Measurements from ENCODE around the gene MTARC2. TPM values are rescaled to one million over a fixed set of nuclear protein-coding genes. Genes with fewer than 3 reads are reported as not detected.
A peak's percentile ranks its signal among the peaks of the same experiment; 100 is the strongest.

The MTARC2 gene
- total and polyA plus RNA-seq, 2 donors = 18.2 to 31.0 TPM

DNA sequence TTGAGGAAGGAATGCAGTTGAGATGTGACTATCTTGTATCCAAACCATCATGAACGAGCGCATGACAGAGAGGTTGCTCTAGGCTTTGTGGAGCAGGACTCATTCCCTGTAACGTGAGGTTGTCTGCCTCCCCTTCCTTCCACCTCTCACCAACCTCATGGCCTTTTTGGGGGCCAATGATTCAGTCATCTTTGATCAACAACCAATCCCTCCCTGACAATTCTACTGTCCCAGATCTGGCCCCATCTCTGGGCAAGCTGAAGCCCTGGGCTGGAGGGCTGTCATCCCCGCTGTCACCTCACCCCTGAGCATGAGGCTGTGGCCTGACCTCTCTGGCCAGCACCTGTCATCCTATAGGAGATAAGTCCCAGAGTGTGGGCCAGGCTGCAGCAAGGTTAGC, 58.3 kb downstream of the MTARC2 start:
- DNase-seq (ENCODE audit: extremely low spot score) = no peak
- Histone ChIP-seq H3K4me1 (ENCODE audit: insufficient read depth) (no peaks in the 10 kb centered on the region), H3K36me3 (ENCODE audit: insufficient read depth) (no peaks in the 10 kb centered on the region), H3K27ac (ENCODE audit: low read depth) (no peak overlapping the region), H3K4me3 (ENCODE audit: low read depth, low read length) (no peak overlapping the region)
- 95% methylated on average over 4 of the region's 4 CpGs for WGBS

DNA sequence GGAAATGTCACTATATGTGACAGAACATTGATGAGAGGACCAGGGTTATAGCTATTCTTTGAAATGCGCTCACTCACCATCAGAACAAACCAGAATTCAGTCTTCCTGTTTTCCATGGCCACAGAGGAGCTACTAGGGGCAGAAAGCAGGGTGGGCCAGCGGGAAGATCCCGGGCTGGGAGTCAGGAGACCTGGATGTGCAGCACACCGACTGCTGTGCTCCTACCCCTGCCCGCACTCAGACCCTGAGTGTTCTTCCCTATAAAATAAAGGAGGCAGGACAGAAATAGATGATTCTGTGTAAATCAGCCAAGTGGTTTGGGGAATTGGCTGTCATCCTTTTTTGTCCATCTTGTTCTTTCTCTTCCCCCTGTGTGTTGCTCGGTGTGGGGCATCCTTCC, 59.6 kb downstream of the MTARC2 start:
- H3K27ac ChIP-seq (ENCODE audit: low read depth) = no peak overlapping the region
- no peaks in the 10 kb centered on the region for H3K36me3 ChIP-seq (ENCODE audit: insufficient read depth)
- no peak for DNase-seq (ENCODE audit: extremely low spot score)
- no peaks in the 10 kb centered on the region for H3K4me1 ChIP-seq (ENCODE audit: insufficient read depth)
- no peak overlapping the region for H3K4me3 ChIP-seq (ENCODE audit: low read depth, low read length)
- 59% methylated on average over 6 of the region's 6 CpGs for WGBS

DNA sequence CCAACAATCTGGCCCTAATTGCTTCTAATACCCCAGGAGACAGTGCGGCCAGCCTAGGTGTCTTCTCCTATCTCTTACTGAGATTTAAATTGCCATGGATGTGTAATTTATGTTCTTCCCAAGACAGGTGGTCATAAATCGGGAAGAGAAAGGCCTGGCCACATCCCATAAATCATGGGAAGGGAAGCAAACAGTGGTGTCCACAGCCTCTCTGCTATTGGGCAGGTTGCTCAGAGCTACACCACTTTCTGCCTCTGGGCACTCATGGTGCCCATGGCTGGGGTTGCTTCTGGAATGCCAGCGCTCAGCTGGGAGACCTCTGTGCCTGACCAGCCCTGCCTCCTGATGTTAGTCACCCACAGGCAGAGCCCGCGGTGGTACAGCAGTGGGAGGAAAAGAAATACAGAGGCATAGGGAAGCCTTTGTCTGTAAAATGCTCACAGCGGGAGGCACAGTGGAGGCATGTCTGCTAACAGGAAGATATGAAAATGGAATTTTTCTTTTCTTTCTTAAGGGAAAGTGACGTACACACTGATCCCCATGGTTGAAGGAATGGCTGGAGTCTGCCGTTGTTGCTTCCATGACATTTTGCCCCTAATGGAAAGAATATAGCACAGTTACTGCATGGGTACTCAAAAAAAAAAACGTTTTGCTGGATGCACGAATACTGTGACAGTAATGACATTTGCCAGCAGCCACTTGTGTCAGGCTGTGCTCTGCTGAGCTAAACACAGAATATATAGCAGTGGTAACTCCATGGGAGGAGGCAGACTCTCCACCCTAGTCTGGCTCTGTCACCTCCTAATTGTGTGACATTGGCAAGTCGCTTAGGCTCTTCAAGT, 60.4 kb downstream of the MTARC2 start:
- WGBS = 59% methylated on average over 11 of the region's 11 CpGs
- H3K36me3 ChIP-seq (ENCODE audit: insufficient read depth) = no peaks in the 10 kb centered on the region
- no peak overlapping the region for H3K4me3 ChIP-seq (ENCODE audit: low read depth, low read length)
- no peaks in the 10 kb centered on the region for H3K4me1 ChIP-seq (ENCODE audit: insufficient read depth)
- no peak for DNase-seq (ENCODE audit: extremely low spot score)
- no peak overlapping the region for H3K27ac ChIP-seq (ENCODE audit: low read depth)

DNA sequence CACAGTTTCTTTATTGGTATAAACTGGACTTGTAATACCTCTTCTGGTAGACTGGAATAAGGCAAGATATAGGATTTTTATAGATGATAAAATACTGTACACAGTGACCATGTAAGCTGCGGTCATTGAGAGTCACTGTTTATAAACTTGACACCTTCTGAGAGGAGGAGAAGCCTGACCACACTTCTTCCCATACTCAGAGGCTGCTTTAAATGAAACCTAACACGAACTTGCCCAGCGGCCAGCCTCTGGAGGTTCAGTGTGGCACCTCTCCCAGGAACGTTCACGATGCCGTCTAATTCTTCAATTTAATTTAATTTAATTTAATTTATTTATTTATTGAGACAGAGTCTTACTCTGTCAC, 61.0 kb downstream of the MTARC2 start:
- H3K27ac ChIP-seq (ENCODE audit: low read depth) = no peak overlapping the region
- H3K36me3 ChIP-seq (ENCODE audit: insufficient read depth) = no peaks in the 10 kb centered on the region
- no peak overlapping the region for H3K4me3 ChIP-seq (ENCODE audit: low read depth, low read length)
- H3K4me1 ChIP-seq (ENCODE audit: insufficient read depth) = no peaks in the 10 kb centered on the region
- 93% methylated on average over 6 of the region's 6 CpGs for WGBS
- DNase-seq (ENCODE audit: extremely low spot score) = no peak

DNA sequence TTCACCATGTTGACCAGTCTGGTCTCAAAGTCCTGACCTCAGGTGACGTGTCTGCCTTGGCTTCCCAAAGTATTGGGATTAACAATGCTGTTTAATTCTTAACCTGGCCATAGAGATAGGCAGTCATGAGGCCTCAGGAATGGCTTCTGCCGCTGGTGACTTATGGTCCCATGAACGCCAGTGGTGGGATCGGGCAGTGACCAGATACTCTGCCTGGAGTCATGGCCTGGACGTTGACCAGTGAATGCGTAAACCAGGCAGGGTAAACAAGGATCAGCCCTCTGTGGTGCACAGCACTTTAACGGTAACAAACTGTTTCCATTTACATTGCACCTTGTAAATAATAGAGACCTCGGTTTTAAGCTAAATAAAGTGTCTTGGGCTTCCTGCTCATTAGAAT, 61.6 kb downstream of the MTARC2 start:
- WGBS = 79% methylated on average over 8 of the region's 8 CpGs

DNA sequence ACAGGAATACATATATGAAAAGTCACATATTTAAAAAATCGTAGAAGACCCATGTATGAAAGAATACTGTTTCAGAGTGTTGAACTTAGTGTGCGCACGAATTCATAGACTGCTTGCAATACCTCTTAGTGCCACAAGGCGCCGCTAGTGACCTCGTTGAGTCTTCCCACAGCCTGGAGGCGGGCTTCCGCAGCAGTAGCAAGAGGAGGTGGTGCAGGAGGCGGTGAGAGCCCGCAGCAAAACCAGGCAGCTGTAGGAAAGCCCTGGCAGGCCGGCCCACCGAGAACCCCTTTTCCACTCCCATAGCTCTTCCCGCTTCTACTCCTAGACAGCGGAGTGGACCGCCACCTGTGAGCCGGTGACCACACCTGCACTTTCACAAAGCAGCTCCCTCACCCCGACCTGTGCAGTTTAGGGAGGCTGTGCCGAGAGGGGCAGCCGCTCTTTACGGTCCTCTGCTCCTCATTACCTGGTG, 62.1 kb downstream of the MTARC2 start:
- H3K4me3 ChIP-seq (ENCODE audit: low read depth, low read length) = no peak overlapping the region
- H3K4me1 ChIP-seq (ENCODE audit: insufficient read depth) = no peaks in the 10 kb centered on the region
- WGBS = 19% methylated on average over 20 of the region's 20 CpGs
- no peaks in the 10 kb centered on the region for H3K36me3 ChIP-seq (ENCODE audit: insufficient read depth)
- H3K27ac ChIP-seq (ENCODE audit: low read depth) = no peak overlapping the region
- no peak for DNase-seq (ENCODE audit: extremely low spot score)

More for the DNA sequence above, 61.6 kb downstream of the MTARC2 start:
- Histone ChIP-seq H3K4me1 (ENCODE audit: insufficient read depth) (no peaks in the 10 kb centered on the region), H3K36me3 (ENCODE audit: insufficient read depth) (no peaks in the 10 kb centered on the region), H3K4me3 (ENCODE audit: low read depth, low read length) (no peak overlapping the region), H3K27ac (ENCODE audit: low read depth) (no peak overlapping the region)
- DNase-seq (ENCODE audit: extremely low spot score) = no peak

DNA sequence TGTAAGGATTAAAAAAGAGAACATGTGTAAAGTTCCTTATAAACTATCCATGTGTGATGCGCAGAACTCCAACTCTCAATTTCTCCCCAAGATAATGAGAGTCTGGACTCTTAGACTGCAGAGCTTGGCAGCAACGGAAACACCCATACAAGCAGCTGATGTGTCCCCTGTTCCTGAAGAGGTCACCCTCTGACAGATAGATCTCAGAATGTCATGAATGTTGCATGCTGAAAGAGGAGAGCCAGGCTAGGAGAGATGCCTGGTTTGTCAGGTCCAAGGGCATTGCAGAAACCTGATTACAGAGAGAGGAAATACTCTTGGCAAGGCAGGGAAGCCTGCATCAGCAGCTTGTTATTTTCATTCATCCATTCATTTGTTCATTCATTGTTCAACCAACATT, 62.8 kb downstream of the MTARC2 start:
- H3K4me3 ChIP-seq (ENCODE audit: low read depth, low read length) = no peak overlapping the region
- no peak overlapping the region for H3K27ac ChIP-seq (ENCODE audit: low read depth)
- no peaks in the 10 kb centered on the region for H3K36me3 ChIP-seq (ENCODE audit: insufficient read depth)
- 65% methylated on average over 2 of the region's 2 CpGs for WGBS
- H3K4me1 ChIP-seq (ENCODE audit: insufficient read depth) = no peaks in the 10 kb centered on the region
- DNase-seq (ENCODE audit: extremely low spot score) = no peak

DNA sequence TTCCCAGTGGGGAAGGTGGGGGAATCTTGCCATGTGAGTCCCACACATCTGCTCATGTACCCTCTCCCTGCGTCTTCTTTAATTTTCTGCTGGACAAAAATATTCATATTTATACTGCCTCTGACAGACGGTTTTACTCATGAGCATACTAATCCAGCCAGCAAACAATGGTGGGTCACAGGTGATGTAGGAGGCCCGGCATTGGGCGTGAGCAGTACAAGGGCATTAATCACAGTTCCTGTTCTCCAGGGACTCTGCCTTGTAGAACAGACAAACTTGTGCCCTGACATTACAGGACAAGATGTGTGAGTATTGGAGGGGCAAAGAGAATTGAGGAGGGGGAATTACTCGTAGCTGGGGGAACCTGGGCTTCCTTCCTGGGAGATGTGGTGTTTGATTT, 63.6 kb downstream of the MTARC2 start:
- WGBS = 92% methylated on average over 5 of the region's 5 CpGs
- Histone ChIP-seq H3K36me3 (ENCODE audit: insufficient read depth) (no peaks in the 10 kb centered on the region), H3K4me3 (ENCODE audit: low read depth, low read length) (no peak overlapping the region), H3K4me1 (ENCODE audit: insufficient read depth) (no peaks in the 10 kb centered on the region), H3K27ac (ENCODE audit: low read depth) (no peak overlapping the region)
- no peak for DNase-seq (ENCODE audit: extremely low spot score)

DNA sequence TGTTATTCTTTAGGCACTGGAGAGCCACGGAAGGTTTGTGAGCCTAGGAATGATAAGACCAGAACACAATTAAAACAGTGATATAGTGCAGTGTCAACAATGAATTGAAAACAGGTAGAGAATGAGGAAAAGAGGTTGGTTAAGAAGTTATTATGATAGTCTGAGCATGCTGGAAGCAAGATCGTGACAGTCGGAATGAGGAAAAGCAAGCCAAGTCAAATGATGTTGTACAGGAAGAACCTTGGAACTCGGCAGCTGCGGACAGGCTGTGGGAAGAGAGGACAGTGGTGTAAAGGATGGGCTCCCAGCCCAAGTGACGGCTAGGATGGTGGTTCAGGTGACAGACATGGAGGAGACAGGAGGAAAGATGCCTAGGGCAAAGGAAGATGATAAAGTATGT, 64.2 kb downstream of the MTARC2 start:
- no peak for DNase-seq (ENCODE audit: extremely low spot score)
- WGBS = 68% methylated on average over 6 of the region's 6 CpGs
- Histone ChIP-seq H3K4me1 (ENCODE audit: insufficient read depth) (no peaks in the 10 kb centered on the region), H3K27ac (ENCODE audit: low read depth) (no peak overlapping the region), H3K36me3 (ENCODE audit: insufficient read depth) (no peaks in the 10 kb centered on the region), H3K4me3 (ENCODE audit: low read depth, low read length) (no peak overlapping the region)

DNA sequence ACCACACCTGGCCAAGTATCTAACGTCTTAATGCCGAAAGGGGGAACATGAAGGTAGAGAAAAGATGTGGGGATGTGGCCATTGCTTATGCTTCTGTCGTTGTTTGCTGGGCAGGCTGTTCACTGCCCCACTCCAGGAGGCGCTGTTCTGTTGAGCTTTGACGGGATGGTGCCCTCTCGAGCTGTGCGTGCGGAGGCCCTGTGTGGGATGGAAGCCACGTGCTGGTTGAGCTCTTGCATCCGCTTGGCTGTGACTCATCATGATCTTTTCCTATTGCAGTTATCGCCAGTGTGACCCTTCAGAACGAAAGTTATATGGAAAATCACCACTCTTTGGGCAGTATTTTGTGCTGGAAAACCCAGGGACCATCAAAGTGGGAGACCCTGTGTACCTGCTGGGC, 64.9 kb downstream of the MTARC2 start:
- H3K4me3 ChIP-seq (ENCODE audit: low read depth, low read length) = no peak overlapping the region
- DNase-seq (ENCODE audit: extremely low spot score) = no peak
- no peak overlapping the region for H3K27ac ChIP-seq (ENCODE audit: low read depth)
- H3K4me1 ChIP-seq (ENCODE audit: insufficient read depth) = no peaks in the 10 kb centered on the region
- 93% methylated on average over 12 of the region's 12 CpGs for WGBS
- no peaks in the 10 kb centered on the region for H3K36me3 ChIP-seq (ENCODE audit: insufficient read depth)

DNA sequence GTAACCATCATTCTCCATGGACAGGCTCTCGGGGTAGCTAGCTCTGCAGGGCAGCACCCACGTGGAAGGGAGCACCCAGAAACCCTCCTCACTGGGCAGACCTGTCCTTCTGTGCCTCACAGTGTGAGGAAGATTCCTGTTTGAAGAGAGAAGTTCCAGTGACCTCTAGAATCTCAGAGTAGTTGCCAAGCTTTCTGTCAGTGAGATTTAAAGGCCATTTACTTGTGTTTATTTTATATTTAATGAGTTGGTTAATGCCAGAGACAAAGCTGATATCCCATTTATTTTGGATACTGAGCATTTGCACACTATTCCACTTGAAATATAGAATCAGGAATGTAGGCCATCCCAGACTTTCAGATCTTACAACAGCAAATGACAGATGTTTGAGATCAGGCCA, 67.3 kb downstream of the MTARC2 start:
- 57% methylated on average over 2 of the region's 2 CpGs for WGBS
- Histone ChIP-seq H3K27ac (ENCODE audit: low read depth) (no peak overlapping the region), H3K4me3 (ENCODE audit: low read depth, low read length) (no peak overlapping the region), H3K36me3 (ENCODE audit: insufficient read depth) (no peaks in the 10 kb centered on the region), H3K4me1 (ENCODE audit: insufficient read depth) (no peaks in the 10 kb centered on the region)
- no peak for DNase-seq (ENCODE audit: extremely low spot score)

DNA sequence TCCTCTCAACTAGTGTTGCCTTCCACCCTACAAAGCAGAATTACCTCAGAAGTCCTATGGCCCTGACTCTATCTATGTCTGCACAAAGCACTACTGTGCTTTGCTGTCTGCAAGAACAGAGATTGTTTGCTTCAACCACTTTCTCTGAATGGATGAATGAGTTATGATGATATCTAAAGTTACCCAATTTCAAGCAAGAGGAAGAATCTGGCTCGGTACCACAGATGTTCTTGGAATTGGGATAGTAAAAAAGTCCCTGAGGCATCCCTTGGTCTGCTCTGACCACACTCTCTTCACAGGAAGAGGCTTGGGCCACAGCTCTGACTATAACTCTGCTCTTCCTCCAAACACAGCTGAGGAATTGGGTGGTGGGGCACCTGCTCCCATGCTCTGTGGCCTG, 69.8 kb downstream of the MTARC2 start:
- no peak for DNase-seq (ENCODE audit: extremely low spot score)
- H3K4me1 ChIP-seq (ENCODE audit: insufficient read depth) = no peaks in the 10 kb centered on the region

DNA sequence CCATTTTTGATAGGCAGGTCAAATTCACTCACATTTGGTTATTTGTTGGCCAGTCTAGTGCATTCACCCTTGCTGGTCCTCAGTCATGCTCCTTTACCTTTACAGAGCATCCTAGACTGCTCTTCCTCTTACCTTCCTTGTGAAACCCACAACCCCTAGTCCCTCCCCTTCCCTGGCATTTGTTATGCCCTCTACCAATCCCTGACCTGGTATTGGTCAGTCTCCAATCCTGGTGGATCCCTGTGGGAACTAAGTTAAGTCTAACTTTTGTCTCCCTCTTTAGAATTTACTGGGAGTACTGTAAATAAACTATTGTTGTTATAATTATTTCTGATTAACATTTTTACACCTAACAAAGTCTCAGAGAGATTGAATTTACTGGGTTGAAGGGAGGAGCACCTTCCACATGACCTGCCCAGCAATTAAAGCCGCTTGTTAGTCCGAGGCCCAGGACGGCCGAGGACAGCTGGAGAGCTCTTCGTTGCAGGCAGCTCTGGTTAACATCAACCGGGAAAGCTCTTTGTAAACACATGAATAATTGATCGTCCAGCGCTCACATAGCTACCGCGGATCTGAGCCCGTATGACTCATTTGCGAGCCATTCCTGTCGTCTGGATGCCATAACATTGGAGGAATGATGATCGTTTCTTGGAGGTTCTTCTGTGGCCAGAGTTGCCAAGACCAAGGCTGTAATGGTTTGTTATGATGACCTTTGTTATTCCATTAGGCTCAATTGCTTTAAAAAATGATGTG, 70.5 kb downstream of the MTARC2 start:
- Histone ChIP-seq H3K36me3 (ENCODE audit: insufficient read depth) (no peaks in the 10 kb centered on the region), H3K4me1 (ENCODE audit: insufficient read depth) (no peaks in the 10 kb centered on the region), H3K27ac (ENCODE audit: low read depth) (no peak overlapping the region), H3K4me3 (ENCODE audit: low read depth, low read length) (no peak overlapping the region)
- WGBS = 26% methylated on average over 14 of the region's 14 CpGs
- peak; percentile 40 for DNase-seq (ENCODE audit: extremely low spot score)

More for the DNA sequence above, 69.8 kb downstream of the MTARC2 start:
- Histone ChIP-seq H3K36me3 (ENCODE audit: insufficient read depth) (no peaks in the 10 kb centered on the region), H3K27ac (ENCODE audit: low read depth) (no peak overlapping the region), H3K4me3 (ENCODE audit: low read depth, low read length) (no peak overlapping the region)
- 44% methylated on average over 1 of the region's 1 CpG for WGBS

DNA sequence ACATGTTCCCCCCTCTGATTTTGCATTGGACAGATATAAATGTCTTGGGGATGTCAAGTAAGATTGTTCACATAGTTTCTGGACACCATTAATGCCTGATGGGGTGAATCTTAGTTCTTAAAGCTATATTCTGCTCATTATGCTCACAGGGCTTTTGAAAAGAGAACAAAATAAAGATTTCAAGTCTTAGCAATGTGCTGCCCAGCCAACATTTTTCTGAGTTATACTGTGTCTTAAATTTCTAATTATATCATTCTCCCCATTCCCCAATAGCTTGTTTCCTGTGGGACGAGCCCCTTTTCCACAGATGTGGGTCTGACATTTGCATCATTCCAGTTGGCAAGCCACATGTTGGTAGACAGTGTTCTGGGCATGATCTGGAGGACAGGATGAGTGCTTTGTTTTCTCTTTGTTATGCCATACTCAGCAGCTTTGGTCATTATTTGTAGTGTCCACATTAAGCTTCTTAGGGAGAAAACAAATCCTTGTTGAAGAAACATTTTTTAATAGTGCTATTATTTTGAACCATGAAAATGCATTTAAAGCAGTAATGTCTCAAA, 71.4 kb downstream of the MTARC2 start:
- H3K27ac ChIP-seq (ENCODE audit: low read depth) = no peak overlapping the region
- no peaks in the 10 kb centered on the region for H3K4me1 ChIP-seq (ENCODE audit: insufficient read depth)
- H3K4me3 ChIP-seq (ENCODE audit: low read depth, low read length) = no peak overlapping the region
- 26% methylated on average over 1 of the region's 1 CpG for WGBS
- no peaks in the 10 kb centered on the region for H3K36me3 ChIP-seq (ENCODE audit: insufficient read depth)
- no peak for DNase-seq (ENCODE audit: extremely low spot score)

Data from urinary bladder (tissue), 4 donors.